OCI-LY7 (cell line): ENCODE results near the gene TESMIN. TPM values are rescaled to one million over a fixed set of nuclear protein-coding genes. Genes with fewer than 3 reads are reported as not detected.

ENCODE experiments used
- Bru-seq: library from RNA; stranded (reverse); fragments of 400-500 nt; gene quantifications from one replicate; lab custom pipeline; 2021; lab: Mats Ljungman, UMichigan
- BruChase-seq, 2 experiments: library from RNA; stranded (reverse); fragments of 400-500 nt; gene quantifications; one replicate each; lab custom pipeline; 2021; lab: Mats Ljungman, UMichigan
- BruUV-seq: library from RNA; stranded (reverse); fragments of 400-500 nt; replicated peaks from 2 replicates; lab custom pipeline; 2021; lab: Mats Ljungman, UMichigan
- CTCF ChIA-PET: fragments of 300-600 bp; sonication (Branson Sonifier 250); formaldehyde crosslinking; loops from one replicate; lab custom pipeline; 2022; ENCODE audit warnings: antibody characterized with exemption; ENCODE audit not compliant: unreplicated experiment; lab: Charles Lee
- POLR2A ChIA-PET: fragments of 300-600 bp; sonication (Branson Sonifier 250); formaldehyde crosslinking; loops from one replicate; lab custom pipeline; 2022; ENCODE audit warnings: antibody characterized with exemption; lab: Charles Lee
- DNase-seq: peaks from one replicate; pipeline ENCODE4 v3.0.0-alpha.2; 2015; ENCODE audit warnings: low spot score
- H2AFZ ChIP-seq: fragments of 200-600 bp; sonication (generic), shearing (Covaris generic); 2 replicates; pipeline ENCODE4 v1.6.1; 2014; ENCODE audit warnings: mild to moderate bottlenecking, antibody characterized with exemption, low read length, moderate library complexity
- H3K27ac ChIP-seq: fragments of 200-600 bp; sonication (generic); 2 replicates; pipeline ENCODE4 v1.5.1; 2014; ENCODE audit warnings: mixed run types, low read depth, mild to moderate bottlenecking, moderate library complexity, low read length, inconsistent platforms; ENCODE audit not compliant: poor library complexity, severe bottlenecking
- H3K36me3 ChIP-seq: fragments of 200-600 bp; sonication (generic); 2 replicates; pipeline ENCODE4 v1.6.1; 2014; ENCODE audit warnings: mild to moderate bottlenecking, antibody characterized with exemption, low read length, moderate library complexity, mixed read lengths; ENCODE audit not compliant: insufficient read depth
- H3K4me1 ChIP-seq: fragments of 200-600 bp; sonication (generic); 2 replicates; pipeline ENCODE4 v1.5.1; 2014; ENCODE audit warnings: mild to moderate bottlenecking, low read length; ENCODE audit not compliant: insufficient read depth, poor library complexity, severe bottlenecking
- H3K4me2 ChIP-seq: fragments of 200-600 bp; sonication (generic); 2 replicates; pipeline ENCODE4 v1.6.1; 2014; ENCODE audit warnings: mild to moderate bottlenecking, low read length
- H3K4me3 ChIP-seq: fragments of 200-600 bp; sonication (generic); 2 replicates; pipeline ENCODE4 v1.5.1; 2014; ENCODE audit warnings: mild to moderate bottlenecking, low read depth, low read length; ENCODE audit not compliant: poor library complexity, severe bottlenecking
- H3K79me2 ChIP-seq: fragments of 200-600 bp; sonication (generic); 2 replicates; pipeline ENCODE4 v1.6.1; 2016; ENCODE audit warnings: low read depth, mild to moderate bottlenecking, low read length, moderate library complexity, mixed read lengths; ENCODE audit not compliant: insufficient read depth
- H3K9me2 ChIP-seq: fragments of 200-600 bp; sonication (generic); 2 replicates; pipeline ENCODE4 v1.6.1; 2016; ENCODE audit warnings: mild to moderate bottlenecking, low read length, mixed read lengths; ENCODE audit not compliant: insufficient read depth
- H3K9me3 ChIP-seq: fragments of 200-600 bp; sonication (generic); 2 replicates; pipeline ENCODE4 v1.6.1; 2014; ENCODE audit warnings: mild to moderate bottlenecking, mixed run types, low read length, mixed read lengths
- H4K20me1 ChIP-seq: fragments of 200-600 bp; sonication (generic); 2 replicates; pipeline ENCODE4 v1.6.1; 2014; ENCODE audit warnings: mild to moderate bottlenecking, antibody characterized with exemption, low read length, moderate library complexity, mixed read lengths; ENCODE audit not compliant: insufficient read depth
- CTCF ChIP-seq: fragments of 200-600 bp; sonication (generic); conservative IDR thresholded peaks from 2 replicates; pipeline ENCODE4 v1.5.1; 2014; ENCODE audit warnings: mild to moderate bottlenecking, antibody characterized with exemption, low read length, moderate library complexity, mixed read lengths
- EZH2phosphoT487 ChIP-seq: fragments of 200-600 bp; sonication (generic); IDR thresholded peaks from 2 replicates; pipeline ENCODE4 v1.6.1; 2018; ENCODE audit warnings: low read depth, borderline replicate concordance, mild to moderate bottlenecking, mixed run types, antibody characterized with exemption, low read length, moderate library complexity, mixed read lengths
- intact Hi-C: fragments of 100-400 bp; cut with micrococcal nuclease; formaldehyde crosslinking; loops from one replicate; pipeline ENCODE4 v1.10.0; 2022; ENCODE audit not compliant: unreplicated experiment
- long read RNA-seq: library from polyadenylated mRNA; stranded (forward); transcript quantifications from one replicate; pipeline ENCODE4 v2.0.0, GENCODE V29; 2022
- total RNA-seq, 2 experiments: library from RNA; depleted of rRNA in 1 of 2; stranded (reverse); fragments of >200 nt in 1 of 2; shearing (Covaris generic) in 1 of 2; gene quantifications; 2 replicates each; pipeline ENCODE4 v1.2.3, GENCODE V29; 2014 to 2022

The TESMIN gene
- total RNA-seq (2014; rRNA removed; shearing (Covaris generic)) (10.4 and 13.0 TPM in 2 replicates), total RNA-seq (2022) (19.4 and 24.0 TPM in 2 replicates), Bru-seq, nascent RNA (percentile 47 among the genes with signal in this experiment), BruChase-seq, experiment 1, labeled RNA remaining after a 6-hour chase (percentile 48 among the genes with signal in this experiment), BruChase-seq, experiment 2, labeled RNA remaining after a 2-hour chase (percentile 52 among the genes with signal in this experiment)
- long read RNA-seq, partial matches to known transcripts: 9 of 26 reads
- long read RNA-seq, other reads (novel, unspliced or antisense): 17 of 26 reads

GRCh38 chr11:68751331-68751856 lies at the start of gene TESMIN:
Gene TESMIN, minus strand, starts transcription at chr11:68751520. Its CDS starts 860 bp downstream, at chr11:68750660.
- Histone ChIP-seq H3K4me3 (peak within 1 kb of the TSS; percentile 71), H3K36me3 (peaks cover 4% of the 10 kb centered on the region), H3K9me3 (no peaks in the 10 kb centered on the region), H3K4me1 (no peaks in the 10 kb centered on the region), H2AFZ (0 out of 2 replicates have a peak within 1 kb of the TSS, but pooled peaks have one; percentile 47), H4K20me1 (no peaks in the 10 kb centered on the region), H3K4me2 (peak within 1 kb of the TSS; percentile 67), H3K9me2 (no peaks in the 10 kb centered on the region), H3K79me2 (no peaks in the 10 kb centered on the region), H3K27ac (peak within 1 kb of the TSS; percentile 49)
- CTCF ChIA-PET: no interaction called here
- DNase-seq: peak; percentile 91
- TF ChIP-seq EZH2phosphoT487 (no peak), CTCF (no peak)
- POLR2A ChIA-PET: no interaction called here
- no TSS peak for BruUV-seq
- intact Hi-C loops: loop anchor here (5.0 kb wide), 1 partner anchor 91 kb away; the partner anchor contains the start of gene CPT1A

GRCh38 chr11:68798221-68798813 lies 47.0 kb upstream of the TESMIN start:
- ChIA-PET CTCF (no interaction called here), POLR2A (no interaction called here)
- no peaks in the 10 kb centered on the region for H4K20me1 ChIP-seq
- H3K9me2 ChIP-seq: no peaks in the 10 kb centered on the region
- TF ChIP-seq CTCF (peak; percentile 83), EZH2phosphoT487 (no peak)
- BruUV-seq: no TSS peak
- intact Hi-C loops: no loop called here
- DNase-seq: peak; percentile 37
- no peak overlapping the region for H2AFZ ChIP-seq
- no peak overlapping the region for H3K4me2 ChIP-seq
- no peaks in the 10 kb centered on the region for H3K4me1 ChIP-seq
- H3K27ac ChIP-seq: no peak overlapping the region
- H3K4me3 ChIP-seq: no peak overlapping the region
- no peaks in the 10 kb centered on the region for H3K9me3 ChIP-seq
- no peaks in the 10 kb centered on the region for H3K36me3 ChIP-seq
- H3K79me2 ChIP-seq: no peaks in the 10 kb centered on the region
